Activated CD4-positive, alpha-beta T cell treated with anti-CD3 and anti-CD28 coated beads for 48 hours (primary cell): Measurements from ENCODE around the gene BAD.

Experiments
- DNase-seq: peaks from one replicate; pipeline ENCODE4 v3.0.0-alpha.2; 2020

The BAD gene

DNA sequence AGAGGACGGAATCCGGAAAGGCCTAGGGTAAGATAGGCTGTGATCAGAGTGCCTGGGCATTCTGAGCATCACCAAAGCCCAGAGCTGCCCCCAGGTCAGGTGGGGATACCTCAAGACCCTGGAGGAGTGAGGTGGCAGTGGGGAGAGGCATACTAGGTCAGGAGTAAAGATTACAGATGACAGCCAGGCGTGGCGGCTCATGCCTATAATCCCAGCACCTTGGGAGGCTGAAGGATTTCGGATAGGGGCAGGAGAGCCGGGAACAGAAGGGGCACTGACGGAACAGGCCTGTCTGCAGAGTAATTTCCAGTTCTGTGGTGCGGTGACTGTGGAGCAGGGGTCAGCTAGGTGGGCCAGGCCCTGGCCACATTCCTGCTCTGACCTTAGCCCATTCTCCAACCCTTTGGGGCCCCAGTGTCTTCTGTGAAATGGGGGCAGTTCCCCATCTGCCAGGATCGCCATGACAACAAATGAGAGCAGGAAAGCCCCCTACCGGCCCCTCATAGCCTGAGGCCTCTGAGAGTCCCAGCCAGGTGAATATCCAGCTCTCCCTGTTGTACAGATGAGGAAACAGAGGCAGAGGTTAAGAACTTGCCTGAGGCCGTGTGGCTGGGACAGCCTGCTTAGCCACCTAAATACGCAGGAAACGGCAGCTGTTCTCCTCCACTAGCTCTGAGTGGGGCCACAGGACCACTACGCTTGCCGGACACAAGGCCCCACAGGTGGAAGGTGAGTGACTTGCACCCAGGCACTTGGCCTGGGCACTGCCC lies 9.2 kb downstream of the BAD start:
- no peak for DNase-seq

GRCh38 chr11:64269540-64270220 lies 14.8 kb downstream of the BAD start:
- DNase-seq = peak; percentile 99

DNA sequence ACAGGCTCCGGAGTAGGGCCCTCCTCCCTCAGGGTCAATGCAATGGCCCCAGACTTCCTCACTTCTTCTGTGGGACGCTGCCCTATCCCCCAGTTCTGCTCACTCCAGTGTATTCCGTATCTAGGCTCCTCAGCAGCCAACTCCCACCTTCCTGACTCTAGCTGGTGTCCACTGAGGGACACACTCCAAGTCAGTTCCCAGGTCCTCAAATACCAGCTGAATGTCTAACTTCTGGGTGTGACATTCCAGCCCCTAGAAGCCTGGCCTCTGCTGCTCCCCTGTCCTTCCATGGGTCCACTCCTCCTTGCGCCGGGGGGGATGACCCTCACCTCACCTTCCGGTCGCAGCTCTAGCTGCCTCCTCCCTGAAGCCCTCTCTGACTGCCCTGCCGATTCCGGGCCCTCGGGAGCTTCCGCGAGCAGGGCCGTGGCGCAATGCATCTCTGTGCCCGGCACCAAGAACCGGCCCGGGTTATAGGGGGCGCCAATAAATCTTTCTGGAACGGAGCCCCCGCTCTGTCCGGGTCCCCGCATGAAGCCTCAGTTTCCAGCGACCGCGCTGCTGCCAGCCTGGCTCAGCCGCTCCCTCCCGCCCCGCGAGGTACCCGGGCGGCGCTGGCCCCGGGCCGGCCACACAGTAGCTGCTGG lies 15.4 kb downstream of the BAD start:
- DNase-seq = peak; percentile 74

DNA sequence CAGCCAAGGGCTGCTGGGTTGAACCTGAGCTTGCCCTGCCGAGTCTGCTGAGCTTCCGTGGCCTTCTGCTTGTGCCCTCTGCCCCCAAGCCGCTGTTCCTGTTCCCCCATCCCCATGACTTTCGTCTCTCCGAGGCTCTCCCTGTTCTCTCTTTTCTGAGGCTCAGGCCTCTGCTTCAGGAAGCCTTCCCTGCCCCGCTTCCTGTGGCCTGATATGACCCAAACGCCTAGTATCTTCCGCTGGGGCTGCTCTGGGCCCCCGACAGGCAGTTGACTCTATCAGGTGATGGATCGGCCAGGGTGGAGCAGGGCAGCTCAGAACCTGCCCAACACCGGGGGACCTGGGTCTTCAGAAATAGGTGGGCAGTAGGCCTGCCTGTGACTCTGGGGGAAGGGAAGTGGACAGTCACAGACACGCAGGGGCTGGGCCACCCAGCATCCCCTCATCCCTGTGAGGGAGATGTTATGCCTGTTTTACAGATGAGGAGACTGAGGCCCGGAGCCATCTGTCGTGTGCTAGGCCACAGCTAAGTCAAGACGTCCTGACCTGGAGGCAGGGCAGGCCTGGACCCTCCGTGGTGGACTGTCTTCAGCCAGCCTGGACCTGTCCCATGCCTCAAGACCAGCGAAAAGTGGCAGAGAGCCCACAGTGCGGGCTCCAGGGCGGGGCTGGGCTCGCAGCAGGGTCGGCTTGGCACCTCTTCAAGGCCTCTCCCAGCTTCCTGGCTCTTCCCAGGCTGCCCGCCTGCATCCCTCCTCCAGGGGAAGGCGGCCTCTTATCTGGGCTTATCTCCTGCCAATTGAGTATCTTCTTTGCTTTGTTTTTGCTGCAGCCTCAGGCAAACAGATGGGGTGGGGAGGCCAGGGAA lies 16.2 kb downstream of the BAD start:
- DNase-seq = no peak

- DNase-seq = no peak
Measured at GRCh38 chr11:64267207-64267945, 17.1 kb downstream of the BAD start.

GRCh38 chr11:64266339-64266738 lies 18.1 kb downstream of the BAD start:
- DNase-seq = no peak

GRCh38 chr11:64265176-64266160 lies 19.0 kb downstream of the BAD start:
- DNase-seq = no peak

- no peak for DNase-seq
Measured at GRCh38 chr11:64264371-64264852, 20.1 kb downstream of the BAD start.

GRCh38 chr11:64263947-64264317 lies 20.5 kb downstream of the BAD start:
- DNase-seq = no peak

DNA sequence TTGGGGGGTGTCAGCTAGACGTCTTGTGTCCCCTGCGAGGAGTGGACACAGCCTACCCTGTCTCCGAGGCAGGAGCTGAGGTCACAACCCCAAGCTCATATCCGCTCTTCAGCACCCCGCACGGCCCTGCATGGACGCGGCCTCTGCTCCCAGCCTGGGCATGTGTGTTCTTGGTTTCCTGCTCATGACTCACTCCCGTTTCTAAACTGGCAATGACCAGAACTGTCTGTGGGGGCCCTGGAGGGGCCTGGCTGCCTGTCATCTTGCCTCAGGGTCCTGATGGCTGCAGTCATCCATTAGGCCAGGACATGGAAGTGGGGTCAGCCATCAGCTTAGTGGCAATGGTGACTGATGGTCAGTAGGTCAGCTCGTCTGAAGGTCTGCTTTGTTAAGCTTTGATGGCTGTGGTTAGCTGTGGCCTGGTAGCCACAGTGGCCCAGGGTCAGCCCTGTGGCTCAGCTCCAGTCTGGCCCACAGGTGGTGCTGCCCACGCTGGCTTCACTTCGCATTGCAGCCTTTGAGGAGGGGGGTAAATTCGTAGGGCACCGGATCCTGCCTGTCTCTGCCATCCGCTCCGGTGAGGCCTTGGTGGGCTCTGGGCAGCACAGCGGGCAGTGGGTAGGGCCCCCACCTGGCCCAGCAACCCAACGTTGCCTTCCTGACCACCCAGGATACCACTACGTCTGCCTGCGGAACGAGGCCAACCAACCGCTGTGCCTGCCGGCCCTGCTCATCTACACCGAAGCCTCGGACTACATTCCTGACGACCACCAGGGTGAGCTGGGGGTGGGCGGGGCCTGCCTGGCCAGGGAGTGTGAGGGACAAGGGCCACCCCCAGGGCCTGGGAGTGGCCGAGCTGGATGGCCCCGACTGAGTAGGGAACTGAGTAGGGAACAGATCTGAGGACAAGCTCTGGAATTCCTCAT lies 21.2 kb downstream of the BAD start:
- no peak for DNase-seq

GRCh38 chr11:64262271-64263002 lies 22.0 kb downstream of the BAD start:
- no peak for DNase-seq

GRCh38 chr11:64261556-64262080 lies 22.8 kb downstream of the BAD start:
- no peak for DNase-seq

DNA sequence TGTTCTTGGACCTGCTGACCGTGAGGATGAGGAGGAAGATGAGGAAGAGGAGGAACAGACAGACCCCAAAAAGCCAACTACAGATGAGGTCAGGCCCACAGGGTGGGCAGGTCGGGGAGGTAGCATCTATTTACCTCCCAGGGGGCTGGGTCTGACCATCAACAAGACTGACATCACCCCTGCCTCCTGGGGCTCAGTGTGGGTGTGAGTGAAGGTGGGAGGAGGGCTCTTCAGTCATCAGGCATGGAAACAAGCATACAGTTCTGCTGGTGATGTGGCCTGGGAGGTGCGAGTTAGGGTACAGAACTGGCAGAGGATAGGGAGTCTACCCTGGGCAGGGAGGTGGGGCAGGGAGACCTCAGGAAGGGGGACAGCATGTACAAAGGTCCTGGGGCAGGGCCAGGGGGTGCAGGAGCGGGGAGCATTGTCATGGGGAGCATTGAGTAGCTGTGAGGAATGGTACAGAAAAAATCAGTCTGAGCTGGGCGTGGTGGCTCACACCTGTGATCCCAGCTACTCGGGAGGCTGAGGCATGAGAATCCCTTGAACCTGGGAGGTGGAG lies 24.2 kb downstream of the BAD start:
- no peak for DNase-seq

DNA sequence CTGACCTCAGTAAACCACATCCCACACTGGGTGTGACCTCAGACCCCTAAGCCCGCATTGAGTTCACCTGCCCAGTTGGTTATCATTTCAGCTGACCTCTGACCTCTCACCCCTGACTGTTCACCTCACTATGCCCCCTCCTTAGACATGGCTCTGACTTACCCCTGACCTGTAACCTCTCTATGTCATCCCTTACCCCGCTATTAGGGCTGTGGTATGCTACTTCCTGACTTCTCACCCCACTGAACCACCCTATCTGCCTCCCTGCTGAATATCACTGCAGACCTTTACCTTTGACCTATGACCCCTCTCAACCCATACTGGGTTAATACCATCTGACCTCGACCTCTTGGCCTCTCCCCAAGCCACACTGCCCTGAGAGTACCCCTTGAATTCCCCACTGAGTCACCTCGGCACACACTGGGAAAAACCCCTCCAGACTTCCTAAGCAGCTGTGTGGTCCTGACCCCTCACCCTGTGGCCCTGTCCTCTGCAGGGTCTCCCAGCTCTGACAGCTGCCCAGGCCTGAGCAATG lies 24.9 kb downstream of the BAD start:
- DNase-seq = no peak

DNA sequence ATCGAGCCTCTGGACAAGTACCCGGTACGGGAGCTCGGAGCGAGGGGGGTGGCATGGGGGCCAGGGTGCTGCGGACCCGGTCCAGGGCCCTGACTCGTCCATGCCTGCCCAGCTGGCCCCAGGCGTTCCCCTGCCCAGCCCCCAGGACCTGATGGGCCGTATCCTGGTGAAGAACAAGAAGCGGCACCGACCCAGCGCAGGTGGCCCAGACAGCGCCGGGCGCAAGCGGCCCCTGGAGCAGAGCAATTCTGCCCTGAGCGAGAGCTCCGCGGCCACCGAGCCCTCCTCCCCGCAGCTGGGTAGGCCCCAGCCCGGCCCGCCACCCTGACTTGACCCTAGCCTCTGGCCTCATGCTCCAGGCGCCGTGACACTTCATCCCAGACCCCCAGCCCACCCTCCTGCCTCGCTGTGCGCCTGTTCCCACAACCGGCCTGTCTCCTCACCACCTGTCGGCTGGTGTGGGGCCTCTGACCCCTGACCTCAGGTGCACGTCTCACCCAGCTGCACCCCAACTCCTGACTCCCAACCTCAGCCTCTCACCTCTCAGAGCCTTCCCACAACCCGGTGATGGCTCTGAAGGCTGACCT lies 25.4 kb downstream of the BAD start:
- DNase-seq = no peak

DNA sequence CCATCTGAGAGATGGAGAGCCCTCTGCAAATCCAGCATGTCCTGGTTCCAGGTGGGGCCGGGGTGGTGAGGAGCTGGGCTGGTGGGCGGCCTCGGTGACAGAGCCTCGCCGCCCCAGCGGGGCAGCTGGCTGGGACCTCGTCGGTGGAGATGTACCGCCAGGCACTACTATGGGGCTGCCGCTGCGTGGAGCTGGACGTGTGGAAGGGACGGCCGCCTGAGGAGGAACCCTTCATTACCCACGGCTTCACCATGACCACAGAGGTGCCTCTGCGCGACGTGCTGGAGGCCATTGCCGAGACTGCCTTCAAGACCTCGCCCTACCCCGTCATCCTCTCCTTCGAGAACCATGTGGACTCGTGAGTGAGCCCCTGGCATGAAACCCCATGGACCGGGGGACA lies 26.1 kb downstream of the BAD start:
- DNase-seq = no peak

- no peak for DNase-seq
Measured at GRCh38 chr11:64256300-64256699, 28.2 kb downstream of the BAD start.
